Ishikawa (cell line): Measurements from ENCODE around the gene GRIP2.

ENCODE experiments used
- CEBPB ChIP-seq: IDR thresholded peaks from 2 replicates; pipeline ENCODE4 v1.6.1; 2012
- CREB1 ChIP-seq: IDR thresholded peaks from 2 replicates; pipeline ENCODE4 v1.6.1; 2012; ENCODE audit warnings: low read depth
- EGR1 ChIP-seq: IDR thresholded peaks from 2 replicates; pipeline ENCODE4 v1.6.1; 2012
- EP300 ChIP-seq: IDR thresholded peaks from 2 replicates; pipeline ENCODE4 v1.6.1; 2012; ENCODE audit warnings: borderline replicate concordance
- NFIC ChIP-seq: IDR thresholded peaks from 2 replicates; pipeline ENCODE4 v1.6.1; 2012
- RAD21 ChIP-seq: IDR thresholded peaks from 2 replicates; pipeline ENCODE4 v1.6.1; 2012; ENCODE audit warnings: low read depth
- TAF1 ChIP-seq: IDR thresholded peaks from 2 replicates; pipeline ENCODE4 v1.6.1; 2012; ENCODE audit warnings: low read depth, mild to moderate bottlenecking
- TCF12 ChIP-seq: IDR thresholded peaks from 2 replicates; pipeline ENCODE4 v1.6.1; 2012; ENCODE audit warnings: low read depth
- TEAD4 ChIP-seq: IDR thresholded peaks from 2 replicates; pipeline ENCODE4 v1.6.1; 2012
- YY1 ChIP-seq: IDR thresholded peaks from 2 replicates; pipeline ENCODE4 v1.6.1; 2012; ENCODE audit warnings: low read depth
- ZBTB7A ChIP-seq: IDR thresholded peaks from 2 replicates; pipeline ENCODE4 v1.6.1; 2012; ENCODE audit warnings: low read depth
- TF ChIP-seq, protein P1 (sequence below): IDR thresholded peaks from 2 replicates; pipeline ENCODE4 v1.6.1; 2012
- TF ChIP-seq, protein P2 (sequence below): IDR thresholded peaks from 2 replicates; pipeline ENCODE4 v1.6.1; 2012; ENCODE audit warnings: low read depth, mild to moderate bottlenecking
- TF ChIP-seq, protein P3 (sequence below): IDR thresholded peaks from 2 replicates; pipeline ENCODE4 v1.6.1; 2012

DNA sequence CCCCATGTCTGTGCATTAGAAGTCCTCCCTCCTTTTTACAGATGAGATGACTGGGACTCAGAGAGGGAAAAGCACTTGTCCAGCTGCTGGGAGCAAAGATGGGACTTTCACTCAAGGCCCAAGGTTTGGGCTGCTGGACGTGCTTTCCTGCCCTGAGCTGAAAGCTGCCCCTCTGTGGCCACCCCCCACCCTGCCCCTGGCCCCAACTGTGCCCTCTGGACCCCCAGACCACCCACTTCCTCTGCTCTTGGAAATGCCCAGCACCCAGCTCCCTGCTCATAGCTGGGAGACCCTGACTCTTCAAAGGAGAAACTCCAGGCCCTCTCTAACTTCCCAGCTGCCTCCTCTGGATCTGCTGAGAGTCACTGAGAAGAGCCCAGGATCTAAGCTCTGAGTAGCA lies 20.7 kb downstream of the GRIP2 start:
- TF ChIP-seq TAF1: no peak
- TF ChIP-seq, protein P1, sequence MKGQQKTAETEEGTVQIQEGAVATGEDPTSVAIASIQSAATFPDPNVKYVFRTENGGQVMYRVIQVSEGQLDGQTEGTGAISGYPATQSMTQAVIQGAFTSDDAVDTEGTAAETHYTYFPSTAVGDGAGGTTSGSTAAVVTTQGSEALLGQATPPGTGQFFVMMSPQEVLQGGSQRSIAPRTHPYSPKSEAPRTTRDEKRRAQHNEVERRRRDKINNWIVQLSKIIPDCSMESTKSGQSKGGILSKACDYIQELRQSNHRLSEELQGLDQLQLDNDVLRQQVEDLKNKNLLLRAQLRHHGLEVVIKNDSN: no peak
- TF ChIP-seq CEBPB: no peak
- TF ChIP-seq EP300: no peak
- TF ChIP-seq NFIC: no peak
- TF ChIP-seq YY1: no peak
- TF ChIP-seq EGR1: no peak
- no peak for TF ChIP-seq RAD21
- TF ChIP-seq, protein P2, sequence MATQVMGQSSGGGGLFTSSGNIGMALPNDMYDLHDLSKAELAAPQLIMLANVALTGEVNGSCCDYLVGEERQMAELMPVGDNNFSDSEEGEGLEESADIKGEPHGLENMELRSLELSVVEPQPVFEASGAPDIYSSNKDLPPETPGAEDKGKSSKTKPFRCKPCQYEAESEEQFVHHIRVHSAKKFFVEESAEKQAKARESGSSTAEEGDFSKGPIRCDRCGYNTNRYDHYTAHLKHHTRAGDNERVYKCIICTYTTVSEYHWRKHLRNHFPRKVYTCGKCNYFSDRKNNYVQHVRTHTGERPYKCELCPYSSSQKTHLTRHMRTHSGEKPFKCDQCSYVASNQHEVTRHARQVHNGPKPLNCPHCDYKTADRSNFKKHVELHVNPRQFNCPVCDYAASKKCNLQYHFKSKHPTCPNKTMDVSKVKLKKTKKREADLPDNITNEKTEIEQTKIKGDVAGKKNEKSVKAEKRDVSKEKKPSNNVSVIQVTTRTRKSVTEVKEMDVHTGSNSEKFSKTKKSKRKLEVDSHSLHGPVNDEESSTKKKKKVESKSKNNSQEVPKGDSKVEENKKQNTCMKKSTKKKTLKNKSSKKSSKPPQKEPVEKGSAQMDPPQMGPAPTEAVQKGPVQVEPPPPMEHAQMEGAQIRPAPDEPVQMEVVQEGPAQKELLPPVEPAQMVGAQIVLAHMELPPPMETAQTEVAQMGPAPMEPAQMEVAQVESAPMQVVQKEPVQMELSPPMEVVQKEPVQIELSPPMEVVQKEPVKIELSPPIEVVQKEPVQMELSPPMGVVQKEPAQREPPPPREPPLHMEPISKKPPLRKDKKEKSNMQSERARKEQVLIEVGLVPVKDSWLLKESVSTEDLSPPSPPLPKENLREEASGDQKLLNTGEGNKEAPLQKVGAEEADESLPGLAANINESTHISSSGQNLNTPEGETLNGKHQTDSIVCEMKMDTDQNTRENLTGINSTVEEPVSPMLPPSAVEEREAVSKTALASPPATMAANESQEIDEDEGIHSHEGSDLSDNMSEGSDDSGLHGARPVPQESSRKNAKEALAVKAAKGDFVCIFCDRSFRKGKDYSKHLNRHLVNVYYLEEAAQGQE: no peak
- TF ChIP-seq ZBTB7A: no peak
- TF ChIP-seq, protein P3, sequence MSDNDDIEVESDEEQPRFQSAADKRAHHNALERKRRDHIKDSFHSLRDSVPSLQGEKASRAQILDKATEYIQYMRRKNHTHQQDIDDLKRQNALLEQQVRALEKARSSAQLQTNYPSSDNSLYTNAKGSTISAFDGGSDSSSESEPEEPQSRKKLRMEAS: no peak
- TF ChIP-seq TEAD4: no peak
- TF ChIP-seq TCF12: no peak
- TF ChIP-seq CREB1: no peak
